Pancreas (tissue), 10 donors: ENCODE measurements around the gene SSUH2. TPM values are rescaled to one million over a fixed set of nuclear protein-coding genes. Genes with fewer than 3 reads are reported as not detected.

Experiments
- ATAC-seq, 4 donors: fragments of 200-7000 bp; cut with Tn5 transposase; one replicate each; pipeline versions ENCODE4 v1.8.0 to v1.9.1; 2020; ENCODE audit warnings: mild to moderate bottlenecking in 4 of 4, moderate library complexity in 4 of 4
- DNase-seq, 6 donors: peaks; one replicate each; pipeline ENCODE4 v3.0.0-alpha.2; 2020
- FAIRE-seq: peaks from 2 replicates; lab custom pipeline; 2012; peaks lifted over from hg19 to GRCh38; lab: Jason Lieb, UNC
- H3K27ac ChIP-seq, 4 donors: fragments of 200-600 bp; sonication (generic); 1 replicate in 3 of 4; 2 replicates in 1 of 4; pipeline versions ENCODE4 v1.5.0 to v1.8.0; 2020
- H3K27me3 ChIP-seq, 4 donors: fragments of 200-600 bp; one replicate each; pipeline ENCODE4 v1.8.0; 2021
- H3K36me3 ChIP-seq, 3 donors: fragments of 200-600 bp; sonication (generic) in 1 of 3; one replicate each; pipeline versions ENCODE4 v1.5.0 to v1.8.0; 2020 to 2021
- H3K4me1 ChIP-seq, 3 donors: fragments of 200-600 bp; one replicate each; pipeline ENCODE4 v1.8.0; 2021
- H3K4me3 ChIP-seq, 4 donors: fragments of 200-600 bp; sonication (generic) in 2 of 4; one replicate each; pipeline versions ENCODE4 v1.5.0 to v1.8.0; 2020 to 2021
- H3K9me3 ChIP-seq, 4 donors: fragments of 200-600 bp; one replicate each; pipeline ENCODE4 v1.8.0; 2021
- WGBS, 2 donors: extraction: QIAGEN DNeasy Blood & Tissue Kit; methylation state at CpG; one replicate each; pipeline ENCODE4 v1.1.7; 2013; 5-methylcytosine and 5-hydroxymethylcytosine counted together
- intact Hi-C, 3 donors: fragments of 100-400 bp; cut with DNase I; formaldehyde crosslinking; loops; one replicate each; pipeline versions ENCODE4 v1.11.1 to v1.14.2; 2022
- polyA plus RNA-seq, 2 donors: library from polyadenylated mRNA; stranded (reverse); fragments of 200-250 nt; gene quantifications; one replicate each; pipeline ENCODE4 v1.2.3, GENCODE V29; 2013
- total RNA-seq, 6 donors: library from RNA; stranded (reverse); fragmentation: NEBNext Ultra II Directional in 4 of 6; extraction: Animal tissue kit (Norgen Biotek cat#: 25700) in 4 of 6; gene quantifications; one replicate each; pipeline versions ENCODE4 v1.2.1 to v1.2.4, GENCODE V29; 2021 to 2023
- TF ChIP-seq, protein P1 (sequence below), 4 donors: fragments of 200-600 bp; sonication (generic) in 3 of 4; IDR thresholded peaks; one replicate each; pipeline versions ENCODE4 v1.5.0 to v1.8.0; 2021; ENCODE audit warnings: antibody characterized with exemption in 4 of 4
- donor health status: healthy with polysubstance abuse.
- donor health status: DM: no; HTN: no; CAD: no; lungs with moderate emphysema.
- donor health status: DM: no; HTN: no; CAD: no.
- donor health status: control.
- donor health status: control.
- donor health status: Bipolar disorder and iron deficiency.
- donor health status: DM: yes; HTN: yes; CAD: no.
- donor health status: DM: no; HTN: no; CAD: no.
- donor health status: DM: no; HTN: no; CAD: no.
- donor health status: DM: yes; HTN: yes; CAD: no.

Gene SSUH2
- total and polyA plus RNA-seq, 8 donors = 0.06 to 1.8 (median 0.22) TPM

DNA sequence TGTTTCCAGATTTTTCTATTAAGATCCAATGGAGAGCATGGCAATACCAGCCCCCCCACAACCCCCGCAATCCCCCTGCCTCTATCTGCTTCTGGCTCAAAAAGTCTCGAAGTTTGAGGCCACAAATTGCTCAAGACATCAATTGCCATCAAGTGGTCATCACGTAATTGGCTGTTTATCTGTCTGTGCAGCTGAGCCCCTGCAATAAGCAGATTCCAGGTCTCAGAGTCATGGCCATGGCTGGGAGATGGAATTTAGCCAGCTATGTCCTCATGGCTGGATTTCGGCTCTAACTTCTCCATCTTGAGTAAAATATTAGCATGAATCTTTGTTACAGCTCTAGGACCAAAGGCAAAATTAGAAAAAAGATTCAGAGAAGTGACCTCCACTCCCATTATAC lies 22.7 kb downstream of the SSUH2 start:
- FAIRE-seq (no peak), ATAC-seq (peak in 1 of 4 donors; percentile 29), DNase-seq (no peak)
- Histone ChIP-seq H3K4me1 (no peaks in the 10 kb centered on the region), H3K27ac (no peak overlapping the region), H3K4me3 (no peak overlapping the region), H3K36me3 (no peaks in the 10 kb centered on the region), H3K9me3 (no peaks in the 10 kb centered on the region), H3K27me3 (no peaks in the 10 kb centered on the region)
- 74 to 82% methylated on average over 4 of the region's 4 CpGs for WGBS, 2 donors
- intact Hi-C loops = loop anchor here in 2 of 3 donors (5.0 to 10.0 kb wide), 2 partner anchors 180 to 187 kb away; no protein-coding TSS in a partner anchor
- TF ChIP-seq, protein P1, sequence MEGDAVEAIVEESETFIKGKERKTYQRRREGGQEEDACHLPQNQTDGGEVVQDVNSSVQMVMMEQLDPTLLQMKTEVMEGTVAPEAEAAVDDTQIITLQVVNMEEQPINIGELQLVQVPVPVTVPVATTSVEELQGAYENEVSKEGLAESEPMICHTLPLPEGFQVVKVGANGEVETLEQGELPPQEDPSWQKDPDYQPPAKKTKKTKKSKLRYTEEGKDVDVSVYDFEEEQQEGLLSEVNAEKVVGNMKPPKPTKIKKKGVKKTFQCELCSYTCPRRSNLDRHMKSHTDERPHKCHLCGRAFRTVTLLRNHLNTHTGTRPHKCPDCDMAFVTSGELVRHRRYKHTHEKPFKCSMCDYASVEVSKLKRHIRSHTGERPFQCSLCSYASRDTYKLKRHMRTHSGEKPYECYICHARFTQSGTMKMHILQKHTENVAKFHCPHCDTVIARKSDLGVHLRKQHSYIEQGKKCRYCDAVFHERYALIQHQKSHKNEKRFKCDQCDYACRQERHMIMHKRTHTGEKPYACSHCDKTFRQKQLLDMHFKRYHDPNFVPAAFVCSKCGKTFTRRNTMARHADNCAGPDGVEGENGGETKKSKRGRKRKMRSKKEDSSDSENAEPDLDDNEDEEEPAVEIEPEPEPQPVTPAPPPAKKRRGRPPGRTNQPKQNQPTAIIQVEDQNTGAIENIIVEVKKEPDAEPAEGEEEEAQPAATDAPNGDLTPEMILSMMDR (IDR thresholded peaks at IDR 0.05) = no peak

DNA sequence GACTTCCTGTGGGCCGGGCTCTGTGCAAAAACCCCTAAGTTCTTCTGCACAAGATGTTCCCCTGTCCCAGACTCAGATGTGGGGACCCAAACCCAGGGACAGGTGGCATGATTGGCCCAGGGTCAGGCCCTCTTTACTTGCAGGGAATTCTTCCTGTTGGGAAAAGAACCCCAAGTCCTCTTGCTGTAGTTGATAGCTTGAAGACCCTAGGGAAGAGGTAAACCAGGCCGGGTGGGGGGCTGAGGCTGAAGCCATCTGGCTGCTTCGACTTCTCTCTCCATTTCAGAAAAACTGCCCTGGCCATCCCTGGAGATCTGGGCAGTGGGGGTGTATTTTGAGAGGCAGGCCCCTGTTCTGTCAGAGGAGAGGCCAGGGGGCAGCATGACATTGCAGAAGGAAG lies 23.5 kb downstream of the SSUH2 start:
- Histone ChIP-seq H3K27me3 (no peaks in the 10 kb centered on the region), H3K9me3 (no peaks in the 10 kb centered on the region), H3K27ac (no peak overlapping the region), H3K4me3 (no peak overlapping the region), H3K4me1 (no peaks in the 10 kb centered on the region), H3K36me3 (no peaks in the 10 kb centered on the region)
- no peak for ATAC-seq
- TF ChIP-seq, protein P1 (IDR thresholded peaks at IDR 0.05) = no peak
- FAIRE-seq = no peak
- no peak for DNase-seq
- WGBS, 2 donors = 63 to 72% methylated on average over 3 of the region's 3 CpGs
- intact Hi-C loops = loop anchor here in 2 of 3 donors (5.0 to 10.0 kb wide), 2 partner anchors 179 to 186 kb away; no protein-coding TSS in a partner anchor

DNA sequence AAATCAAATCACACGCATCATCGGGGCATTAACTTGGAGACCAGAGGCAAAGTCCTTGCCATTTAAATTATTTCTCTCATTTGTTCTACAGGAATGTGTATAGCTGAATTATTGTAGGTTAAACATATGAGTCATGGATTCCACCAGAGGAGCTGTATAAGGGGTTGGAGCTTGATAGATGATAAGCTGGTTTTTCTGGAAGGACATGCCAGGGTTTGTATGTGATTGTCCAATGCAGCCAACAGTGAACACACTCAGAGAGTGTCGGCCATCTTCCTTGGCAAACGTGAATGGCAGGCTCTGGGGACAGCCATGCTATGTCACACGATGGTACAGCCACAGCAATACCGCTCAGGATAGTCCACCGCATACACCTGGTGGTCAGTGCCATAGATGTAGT lies 25.1 kb downstream of the SSUH2 start:
- Histone ChIP-seq H3K9me3 (no peaks in the 10 kb centered on the region), H3K4me3 (no peak overlapping the region), H3K27me3 (no peaks in the 10 kb centered on the region), H3K4me1 (no peaks in the 10 kb centered on the region), H3K27ac (no peak overlapping the region), H3K36me3 (no peaks in the 10 kb centered on the region)
- 79 to 90% methylated on average over 7 of the region's 7 CpGs for WGBS, 2 donors
- DNase-seq = no peak
- ATAC-seq = no peak
- FAIRE-seq = no peak
- intact Hi-C loops = no loop called here
- TF ChIP-seq, protein P1 (IDR thresholded peaks at IDR 0.05) = no peak

DNA sequence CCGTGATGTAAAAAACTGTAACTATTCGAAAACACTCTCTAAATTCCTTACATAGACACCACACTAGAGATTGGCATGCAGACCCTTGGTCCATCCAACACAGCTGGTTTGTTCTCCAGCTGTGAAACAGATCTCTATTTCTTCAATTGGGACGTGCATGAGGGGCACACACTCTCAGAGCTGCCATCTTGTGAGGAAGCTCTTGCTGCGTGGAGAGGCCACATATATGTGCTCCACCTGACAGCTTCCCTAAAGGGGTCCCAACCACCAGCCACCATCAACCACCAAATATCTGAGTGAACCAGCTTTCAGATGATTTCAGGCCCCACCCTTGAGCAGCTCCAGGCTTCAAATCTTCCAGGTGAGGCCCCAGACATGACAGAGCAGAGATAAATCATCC lies 25.6 kb downstream of the SSUH2 start:
- FAIRE-seq (no peak), DNase-seq (no peak), ATAC-seq (no peak)
- 86 to 89% methylated on average over 4 of the region's 4 CpGs for WGBS, 2 donors
- intact Hi-C loops = no loop called here
- no peak overlapping the region for H3K27ac ChIP-seq
- H3K9me3 ChIP-seq = no peaks in the 10 kb centered on the region
- H3K4me3 ChIP-seq = no peak overlapping the region
- no peaks in the 10 kb centered on the region for H3K27me3 ChIP-seq
- no peaks in the 10 kb centered on the region for H3K4me1 ChIP-seq
- TF ChIP-seq, protein P1 (IDR thresholded peaks at IDR 0.05) = no peak
- H3K36me3 ChIP-seq = no peaks in the 10 kb centered on the region

DNA sequence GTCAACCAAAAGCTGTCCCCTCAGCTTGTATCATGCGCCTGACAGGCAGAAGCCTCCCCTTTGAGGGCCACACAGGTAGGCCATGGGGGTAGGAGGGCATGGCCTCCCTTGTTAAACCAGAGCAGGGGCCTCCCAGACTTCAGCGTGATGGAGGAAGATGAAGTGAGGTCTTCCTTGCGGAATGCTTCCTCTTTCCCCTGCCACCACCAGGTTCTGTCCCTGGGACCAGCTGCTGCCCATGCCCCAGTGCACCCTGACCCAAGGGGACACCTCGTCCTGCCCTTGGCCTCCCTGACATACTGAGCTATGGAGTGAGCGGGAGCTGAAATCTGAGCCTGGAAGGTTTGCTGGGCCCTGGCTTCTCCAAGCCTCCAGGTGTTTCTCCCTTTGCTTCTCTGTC lies 26.7 kb downstream of the SSUH2 start:
- ATAC-seq = no peak
- TF ChIP-seq, protein P1 (IDR thresholded peaks at IDR 0.05) = no peak
- no peak for DNase-seq
- no peaks in the 10 kb centered on the region for H3K4me1 ChIP-seq
- H3K4me3 ChIP-seq = no peak overlapping the region
- no peaks in the 10 kb centered on the region for H3K36me3 ChIP-seq
- H3K27ac ChIP-seq = no peak overlapping the region
- intact Hi-C loops = no loop called here
- no peak for FAIRE-seq
- no peaks in the 10 kb centered on the region for H3K27me3 ChIP-seq
- no peaks in the 10 kb centered on the region for H3K9me3 ChIP-seq
- 86 to 88% methylated on average over 5 of the region's 5 CpGs for WGBS, 2 donors
